ENCODE data around the gene ATF7.
"Not testable (repeated sequence)": the region's sequence is repeated elsewhere in the genome, so short reads cannot be mapped to it uniquely, and the experiment has no call there.

GRCh38 chr12:53481458-53481857 lies 144.7 kb downstream of the ATF7 start:
- TF ChIP-seq CTCF (IDR thresholded peaks at IDR 0.05; ENCODE audit: low read depth, low read length, poor library complexity, severe bottlenecking); EZH2phosphoT487 (IDR thresholded peaks at IDR 0.05; ENCODE audit: borderline replicate concordance, low read length): not testable (repeated sequence)

All from DOHH2 (cell line).